DMS79 (cell line): ENCODE data around the gene TOB1.

Experiments used
- DNase-seq: peaks from one replicate; lab custom pipeline; 2025; lab: John Stamatoyannopoulos, UW

TOB1 gene

GRCh38 chr17:50832267-50832863, 33.8 kb downstream of the TOB1 start:
- DNase-seq, result no peak

GRCh38 chr17:50831471-50831928, 34.7 kb downstream of the TOB1 start:
- DNase-seq, result no peak

- no peak for DNase-seq
These were observed 35.2 kb downstream of the TOB1 start for GRCh38 chr17:50830994-50831393.

- DNase-seq, result no peak
These were observed 35.8 kb downstream of the TOB1 start for GRCh38 chr17:50830352-50830751.

GRCh38 chr17:50829332-50829731, 36.8 kb downstream of the TOB1 start:
- DNase-seq, result no peak

- DNase-seq, result no peak
These were observed 37.5 kb downstream of the TOB1 start for GRCh38 chr17:50828508-50829170.

GRCh38 chr17:50825188-50825587, 41.0 kb downstream of the TOB1 start:
- DNase-seq, result no peak

GRCh38 chr17:50824429-50824828, 41.7 kb downstream of the TOB1 start:
- DNase-seq, result no peak

GRCh38 chr17:50822550-50822949, 43.6 kb downstream of the TOB1 start:
- no peak for DNase-seq

GRCh38 chr17:50820651-50821050, 45.5 kb downstream of the TOB1 start:
- no peak for DNase-seq

- no peak for DNase-seq
These were observed 47.1 kb downstream of the TOB1 start for GRCh38 chr17:50818921-50819657.

GRCh38 chr17:50818261-50818660, 47.9 kb downstream of the TOB1 start:
- DNase-seq, result no peak

GRCh38 chr17:50817838-50818237, 48.3 kb downstream of the TOB1 start:
- no peak for DNase-seq

- DNase-seq, result no peak
These were observed 49.1 kb downstream of the TOB1 start for GRCh38 chr17:50816771-50817751.

GRCh38 chr17:50816271-50816670, 49.9 kb downstream of the TOB1 start:
- no peak for DNase-seq

GRCh38 chr17:50815400-50815799, 50.8 kb downstream of the TOB1 start:
- no peak for DNase-seq

- no peak for DNase-seq
These were observed 52.6 kb downstream of the TOB1 start for GRCh38 chr17:50813583-50813982.
